Measurements from ENCODE around the gene TRIP13. TPM values are rescaled to one million over a fixed set of nuclear protein-coding genes. Genes with fewer than 3 reads are reported as not detected.

The TRIP13 gene
- total RNA-seq, 1 donor from 2014 or later = 18.2 TPM

DNA sequence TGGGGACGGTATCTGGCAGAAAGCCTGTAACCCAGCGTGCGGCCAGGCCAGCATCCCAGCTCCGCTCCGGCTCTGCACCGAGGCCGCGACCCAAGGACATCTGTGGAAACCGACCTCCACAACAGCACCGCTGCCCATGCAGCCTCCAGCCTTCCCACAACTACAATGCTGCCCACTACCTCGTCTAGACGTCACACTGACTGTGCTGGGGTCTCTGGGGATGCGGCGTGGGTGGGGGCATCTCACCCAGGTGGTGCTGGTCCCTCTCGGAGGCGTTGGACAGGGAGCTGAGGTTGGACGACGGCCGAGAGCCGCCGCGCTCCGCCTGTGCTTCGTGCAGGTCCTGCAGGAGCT is 27.5 kb upstream of the TRIP13 start:
- H3K27ac Mint-ChIP-seq = no peak overlapping the region
- H3K27me3 Mint-ChIP-seq = no peaks in the 10 kb centered on the region
- DNase-seq (ENCODE audit: extremely low spot score, unreplicated experiment) = no peak
- peaks cover 24% of the 10 kb centered on the region for H3K36me3 Mint-ChIP-seq
- H3K9me3 Mint-ChIP-seq = no peaks in the 10 kb centered on the region
- TF ChIP-seq, protein P1, sequence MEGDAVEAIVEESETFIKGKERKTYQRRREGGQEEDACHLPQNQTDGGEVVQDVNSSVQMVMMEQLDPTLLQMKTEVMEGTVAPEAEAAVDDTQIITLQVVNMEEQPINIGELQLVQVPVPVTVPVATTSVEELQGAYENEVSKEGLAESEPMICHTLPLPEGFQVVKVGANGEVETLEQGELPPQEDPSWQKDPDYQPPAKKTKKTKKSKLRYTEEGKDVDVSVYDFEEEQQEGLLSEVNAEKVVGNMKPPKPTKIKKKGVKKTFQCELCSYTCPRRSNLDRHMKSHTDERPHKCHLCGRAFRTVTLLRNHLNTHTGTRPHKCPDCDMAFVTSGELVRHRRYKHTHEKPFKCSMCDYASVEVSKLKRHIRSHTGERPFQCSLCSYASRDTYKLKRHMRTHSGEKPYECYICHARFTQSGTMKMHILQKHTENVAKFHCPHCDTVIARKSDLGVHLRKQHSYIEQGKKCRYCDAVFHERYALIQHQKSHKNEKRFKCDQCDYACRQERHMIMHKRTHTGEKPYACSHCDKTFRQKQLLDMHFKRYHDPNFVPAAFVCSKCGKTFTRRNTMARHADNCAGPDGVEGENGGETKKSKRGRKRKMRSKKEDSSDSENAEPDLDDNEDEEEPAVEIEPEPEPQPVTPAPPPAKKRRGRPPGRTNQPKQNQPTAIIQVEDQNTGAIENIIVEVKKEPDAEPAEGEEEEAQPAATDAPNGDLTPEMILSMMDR (conservative IDR thresholded peaks at IDR 0.05) = no peak
- H3K4me3 Mint-ChIP-seq = no peak overlapping the region
- H3K4me1 Mint-ChIP-seq (ENCODE audit: unreplicated experiment) = no peaks in the 10 kb centered on the region

DNA sequence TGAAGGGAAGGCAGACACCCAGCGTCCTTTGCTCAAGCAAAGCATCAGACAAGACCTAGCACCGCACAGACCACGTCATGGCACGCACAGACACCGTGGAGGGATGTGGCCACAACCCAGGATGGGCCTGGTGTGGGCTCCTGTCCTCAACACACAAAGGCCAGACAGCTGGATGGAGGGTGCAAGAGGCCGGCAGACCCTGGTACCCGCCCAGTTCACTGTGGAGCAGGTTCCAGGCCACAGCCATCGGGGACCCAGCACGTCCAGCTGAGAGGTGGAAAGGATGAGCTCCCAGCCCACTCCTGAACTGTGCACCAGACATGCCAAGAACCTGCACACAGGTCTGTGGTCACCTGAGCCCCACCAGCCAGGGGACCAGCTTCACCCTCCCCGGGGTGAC is 26.9 kb upstream of the TRIP13 start:
- H3K36me3 Mint-ChIP-seq = peaks cover 24% of the 10 kb centered on the region
- no peak overlapping the region for H3K4me3 Mint-ChIP-seq
- no peak overlapping the region for H3K27ac Mint-ChIP-seq
- no peaks in the 10 kb centered on the region for H3K9me3 Mint-ChIP-seq
- H3K27me3 Mint-ChIP-seq = no peaks in the 10 kb centered on the region
- DNase-seq (ENCODE audit: extremely low spot score, unreplicated experiment) = no peak
- TF ChIP-seq, protein P1 (conservative IDR thresholded peaks at IDR 0.05) = no peak
- H3K4me1 Mint-ChIP-seq (ENCODE audit: unreplicated experiment) = no peaks in the 10 kb centered on the region

DNA sequence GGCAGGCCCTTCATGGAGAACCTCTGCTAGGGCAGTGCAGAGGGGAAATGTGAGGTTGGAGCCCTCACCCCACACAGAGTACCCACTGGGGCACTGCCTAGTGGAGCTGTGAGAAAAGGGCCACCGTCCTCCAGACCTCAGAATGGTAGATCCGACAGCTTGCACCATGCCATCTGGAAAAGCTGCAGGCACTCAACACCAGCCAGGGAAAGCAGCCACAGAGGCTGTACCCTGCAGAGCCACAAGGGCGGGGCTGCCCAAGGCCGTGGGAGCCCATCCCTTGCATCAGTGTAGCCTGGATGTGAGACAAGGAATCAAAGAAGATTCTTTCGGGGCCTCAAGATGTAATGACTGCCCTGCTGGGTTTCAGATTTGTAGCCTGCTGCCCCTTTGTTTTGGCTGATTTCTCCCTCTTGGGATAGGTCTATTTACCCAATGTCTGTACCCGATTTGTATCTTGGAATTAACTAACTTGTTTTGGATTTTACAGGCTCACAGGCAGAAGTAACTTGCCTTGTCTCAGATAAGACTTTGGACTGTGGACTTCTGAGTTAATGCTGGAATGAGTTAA is 25.3 kb upstream of the TRIP13 start:
- Mint-ChIP-seq H3K9me3 (no peaks in the 10 kb centered on the region), H3K27me3 (no peaks in the 10 kb centered on the region), H3K36me3 (peaks cover 29% of the 10 kb centered on the region), H3K4me3 (no peak overlapping the region), H3K4me1 (ENCODE audit: unreplicated experiment) (no peaks in the 10 kb centered on the region), H3K27ac (no peak overlapping the region)
- TF ChIP-seq, protein P1 (conservative IDR thresholded peaks at IDR 0.05) = no peak
- DNase-seq (ENCODE audit: extremely low spot score, unreplicated experiment) = no peak

DNA sequence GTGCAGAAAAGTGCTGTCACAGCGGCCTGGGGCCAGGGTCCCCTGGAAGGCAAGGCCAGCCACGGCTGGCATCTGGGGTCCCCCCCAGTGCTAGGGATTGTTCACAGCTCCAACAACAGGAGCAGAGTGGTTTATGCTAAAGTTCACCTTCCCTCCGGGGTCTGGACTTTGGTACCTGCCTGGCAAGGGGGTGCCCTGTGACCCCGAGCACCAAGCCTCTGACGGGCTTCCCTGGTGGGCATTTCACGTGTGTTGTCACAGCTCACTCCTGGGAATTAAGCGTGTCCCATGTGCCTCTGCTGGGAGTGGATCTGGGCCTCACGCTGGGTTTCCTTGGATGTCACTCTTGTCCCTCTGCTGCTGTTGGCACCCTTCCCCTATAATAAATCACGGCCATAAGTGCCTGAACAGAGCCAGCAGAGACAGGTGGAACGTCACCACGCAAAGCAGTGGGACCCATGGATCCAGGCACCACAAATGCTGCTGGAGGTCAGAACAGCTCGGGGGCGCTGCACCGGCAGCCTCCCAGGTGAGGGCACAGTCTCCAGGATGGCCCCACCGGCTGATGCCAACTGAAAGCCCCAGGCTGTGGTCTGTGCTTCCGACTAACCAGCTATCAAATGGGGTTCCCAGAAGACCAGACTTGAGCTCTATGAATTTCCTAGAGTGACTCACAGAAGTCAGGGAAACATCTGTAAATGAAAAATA is 24.1 kb upstream of the TRIP13 start:
- Mint-ChIP-seq H3K9me3 (no peaks in the 10 kb centered on the region), H3K36me3 (peaks cover 34% of the 10 kb centered on the region), H3K4me1 (ENCODE audit: unreplicated experiment) (no peaks in the 10 kb centered on the region), H3K4me3 (no peak overlapping the region), H3K27ac (no peak overlapping the region), H3K27me3 (no peaks in the 10 kb centered on the region)
- TF ChIP-seq, protein P1 (conservative IDR thresholded peaks at IDR 0.05) = no peak
- no peak for DNase-seq (ENCODE audit: extremely low spot score, unreplicated experiment)

DNA sequence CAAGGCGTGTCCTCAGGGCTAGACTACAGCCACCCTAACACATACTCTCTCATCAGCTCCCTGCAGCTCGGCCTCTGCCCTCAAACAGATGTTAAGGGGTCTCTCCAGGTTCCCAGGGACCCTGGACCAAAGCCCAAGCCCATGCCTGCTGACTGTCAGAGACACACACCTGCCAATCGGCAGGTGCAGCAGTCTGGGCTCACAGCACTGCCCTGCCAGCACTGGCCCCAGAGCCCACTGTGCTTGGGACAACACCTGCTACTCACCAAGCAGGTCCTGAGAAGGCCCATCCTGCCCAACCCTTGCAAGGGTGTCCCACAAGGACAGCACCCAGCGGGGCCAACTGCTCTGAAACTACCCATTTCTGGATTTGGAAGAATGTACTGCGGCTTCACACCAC is 21.7 kb upstream of the TRIP13 start:
- Mint-ChIP-seq H3K36me3 (peaks cover 42% of the 10 kb centered on the region), H3K4me1 (ENCODE audit: unreplicated experiment) (no peaks in the 10 kb centered on the region), H3K4me3 (no peak overlapping the region), H3K27ac (no peak overlapping the region), H3K9me3 (no peaks in the 10 kb centered on the region), H3K27me3 (no peaks in the 10 kb centered on the region)
- DNase-seq (ENCODE audit: extremely low spot score, unreplicated experiment) = no peak
- TF ChIP-seq, protein P1 (conservative IDR thresholded peaks at IDR 0.05) = no peak
